PC-9 (cell line): ENCODE data around the gene GABPB1. TPM values are rescaled to one million over a fixed set of nuclear protein-coding genes. Genes with fewer than 3 reads are reported as not detected.
"Not testable (repeated sequence)": the region's sequence is repeated elsewhere in the genome, so short reads cannot be mapped to it uniquely, and the experiment has no call there.

Experiments
- Bru-seq: library from RNA; stranded (reverse); fragments of 400-500 nt; gene quantifications from one replicate; lab custom pipeline; 2021; lab: Mats Ljungman, UMichigan
- BruChase-seq, 2 experiments: library from RNA; stranded (reverse); fragments of 400-500 nt; gene quantifications; one replicate each; lab custom pipeline; 2021; lab: Mats Ljungman, UMichigan
- BruUV-seq: library from RNA; stranded (reverse); fragments of 400-500 nt; replicated peaks from 2 replicates; lab custom pipeline; 2021; lab: Mats Ljungman, UMichigan
- CTCF ChIA-PET: fragments of 300-600 bp; sonication (Branson Sonifier 250); formaldehyde crosslinking; loops from one replicate; lab custom pipeline; 2022; ENCODE audit warnings: antibody characterized with exemption; lab: Charles Lee
- POLR2A ChIA-PET: fragments of 300-600 bp; sonication (Branson Sonifier 250); formaldehyde crosslinking; loops from one replicate; lab custom pipeline; 2022; ENCODE audit warnings: antibody characterized with exemption; ENCODE audit not compliant: unreplicated experiment; lab: Charles Lee
- DNase-seq, 2 experiments: peaks; one replicate each; pipeline versions ENCODE4 v3.0.0 to v3.0.0-alpha.2; 2015 to 2022; ENCODE audit warnings: mixed read lengths in 1 of 2
- H2AFZ ChIP-seq: fragments of 200-600 bp; sonication (generic); 2 replicates; pipeline ENCODE4 v1.8.1; 2017; ENCODE audit warnings: antibody characterized with exemption
- H3F3A ChIP-seq: fragments of 200-600 bp; sonication (generic); 2 replicates; pipeline ENCODE4 v1.8.1; 2017; ENCODE audit warnings: antibody characterized with exemption, mild to moderate bottlenecking, low read depth; ENCODE audit not compliant: insufficient read depth
- H3K27ac ChIP-seq: fragments of 200-600 bp; sonication (generic); 2 replicates; pipeline ENCODE4 v1.6.1; 2016; ENCODE audit warnings: mixed run types
- H3K27me3 ChIP-seq: fragments of 200-600 bp; sonication (generic); 2 replicates; pipeline ENCODE4 v1.6.1; 2016; ENCODE audit warnings: low read depth, mixed run types; ENCODE audit not compliant: insufficient read depth
- H3K36me3 ChIP-seq: fragments of 200-600 bp; sonication (generic); 2 replicates; pipeline ENCODE4 v1.6.1; 2016; ENCODE audit warnings: low read depth, mixed run types
- H3K4me1 ChIP-seq: fragments of 200-600 bp; sonication (generic); replicated peaks from 2 replicates; pipeline ENCODE4 v1.6.1; 2016; ENCODE audit warnings: mixed run types; ENCODE audit not compliant: insufficient read depth
- H3K4me2 ChIP-seq: fragments of 200-600 bp; sonication (generic); 2 replicates; pipeline ENCODE4 v1.6.1; 2017; ENCODE audit warnings: mixed run types
- H3K4me3 ChIP-seq: fragments of 200-600 bp; sonication (generic); 2 replicates; pipeline ENCODE4 v1.6.1; 2016; ENCODE audit warnings: mixed run types
- H3K79me2 ChIP-seq: fragments of 200-600 bp; sonication (generic); 2 replicates; pipeline ENCODE4 v1.6.1; 2017; ENCODE audit warnings: low read depth, mixed run types
- H3K9me2 ChIP-seq: fragments of 200-600 bp; sonication (generic); 2 replicates; pipeline ENCODE4 v1.8.1; 2017; ENCODE audit warnings: mild to moderate bottlenecking; ENCODE audit not compliant: insufficient read depth
- H3K9me3 ChIP-seq: fragments of 200-600 bp; sonication (generic); 2 replicates; pipeline ENCODE4 v1.8.1; 2016; ENCODE audit warnings: low read depth; ENCODE audit not compliant: insufficient read depth
- H4K20me1 ChIP-seq: fragments of 200-600 bp; sonication (generic); 2 replicates; pipeline ENCODE4 v1.8.1; 2017; ENCODE audit not compliant: insufficient read depth
- EZH2 ChIP-seq: fragments of 200-600 bp; sonication (generic); IDR thresholded peaks from 2 replicates; pipeline ENCODE4 v1.8.0; 2017; ENCODE audit warnings: antibody characterized with exemption, low read depth
- intact Hi-C: fragments of 100-400 bp; cut with micrococcal nuclease; formaldehyde crosslinking; loops from one replicate; pipeline ENCODE4 v1.10.0; 2022; ENCODE audit not compliant: unreplicated experiment
- long read RNA-seq: library from polyadenylated mRNA; stranded (forward); transcript quantifications from one replicate; pipeline ENCODE4 v2.0.0, GENCODE V29; 2022
- total RNA-seq: library from RNA; stranded (reverse); gene quantifications from 2 replicates; pipeline ENCODE4 v1.2.3, GENCODE V29; 2021
- TF ChIP-seq, protein P1 (sequence below): fragments of 200-600 bp; sonication (generic); conservative IDR thresholded peaks from 2 replicates; pipeline ENCODE4 v1.6.1; 2017; ENCODE audit warnings: mixed run types, antibody characterized with exemption, mild to moderate bottlenecking, moderate library complexity

GABPB1 gene
- total RNA-seq = 21.7 and 22.0 TPM in 2 replicates
- Bru-seq, nascent RNA = percentile 79 among the genes with signal in this experiment
- percentile 64 among the genes with signal in this experiment for BruChase-seq, experiment 1, labeled RNA remaining after a 2-hour chase
- percentile 68 among the genes with signal in this experiment for BruChase-seq, experiment 2, labeled RNA remaining after a 6-hour chase
- long read RNA-seq, full-length matches to known transcripts = 25 of 35 reads
- long read RNA-seq, partial matches to known transcripts = 1 of 35 reads
- long read RNA-seq, other reads (novel, unspliced or antisense) = 9 of 35 reads

DNA sequence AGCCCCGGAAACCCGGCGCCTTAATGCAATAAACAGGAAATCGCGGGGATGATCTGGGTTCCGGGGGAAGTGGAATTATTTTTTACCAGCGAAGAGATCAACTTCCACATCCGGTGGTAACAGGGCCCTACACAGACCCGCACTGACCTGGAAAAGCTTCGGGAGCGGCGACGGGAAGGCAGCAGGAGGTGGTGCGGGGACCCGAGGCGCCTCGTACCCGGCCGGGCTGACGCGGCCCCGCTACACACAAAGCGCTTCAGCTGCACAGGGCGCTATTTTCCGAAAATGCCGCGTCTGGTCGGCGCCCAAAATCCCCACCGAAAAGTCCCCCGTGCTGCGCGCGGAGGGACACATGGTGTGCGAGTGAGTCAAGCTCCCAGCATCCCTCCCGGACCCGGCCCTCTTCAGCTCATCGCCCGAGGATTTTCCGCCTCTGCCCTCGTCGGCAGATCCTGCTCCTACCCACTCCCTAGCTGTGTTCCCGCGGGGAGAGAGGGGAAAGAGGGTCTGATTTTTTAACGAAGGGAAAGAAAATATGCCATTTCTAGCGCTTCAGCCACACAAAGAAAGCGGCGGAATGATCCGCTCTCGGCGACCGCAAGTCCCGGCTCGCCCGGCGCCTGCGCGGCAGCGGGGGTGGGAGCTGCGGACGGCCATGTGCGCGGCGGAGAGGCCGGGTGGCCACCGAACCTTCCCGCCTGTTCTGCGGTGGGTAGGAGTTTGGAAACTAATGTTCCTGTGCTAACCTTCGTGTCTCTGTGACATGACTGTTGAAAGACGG, at the start of gene GABPB1:
GABPB1 (minus strand) TSS at position 361 of the 781 bp plus-strand sequence. CDS start 45,400 bp downstream, outside the sequence.
- Histone ChIP-seq H3K9me2 (no peaks in the 10 kb centered on the region), H3K27me3 (no peaks in the 10 kb centered on the region), H3K4me1 (peaks cover 30% of the 10 kb centered on the region), H4K20me1 (no peaks in the 10 kb centered on the region), H3F3A (peaks cover 7% of the 10 kb centered on the region; the same call in 1 of the 2 replicates), H3K9me3 (no peaks in the 10 kb centered on the region), H3K36me3 (peaks cover 16% of the 10 kb centered on the region), H3K4me3 (peak within 1 kb of the TSS; percentile 76), H3K27ac (peak within 1 kb of the TSS; percentile 96), H2AFZ (peak within 1 kb of the TSS; percentile 76), H3K4me2 (peak within 1 kb of the TSS; percentile 100), H3K79me2 (peaks cover 72% of the 10 kb centered on the region)
- no TSS peak for BruUV-seq
- DNase-seq = peak; percentile 54 to 85
- intact Hi-C loops = loop anchor here (1.0 to 5.0 kb wide), 3 partner anchors 36 to 552 kb away; partner anchors contain the start of genes AP4E1 and USP8
- TF ChIP-seq, protein P1, sequence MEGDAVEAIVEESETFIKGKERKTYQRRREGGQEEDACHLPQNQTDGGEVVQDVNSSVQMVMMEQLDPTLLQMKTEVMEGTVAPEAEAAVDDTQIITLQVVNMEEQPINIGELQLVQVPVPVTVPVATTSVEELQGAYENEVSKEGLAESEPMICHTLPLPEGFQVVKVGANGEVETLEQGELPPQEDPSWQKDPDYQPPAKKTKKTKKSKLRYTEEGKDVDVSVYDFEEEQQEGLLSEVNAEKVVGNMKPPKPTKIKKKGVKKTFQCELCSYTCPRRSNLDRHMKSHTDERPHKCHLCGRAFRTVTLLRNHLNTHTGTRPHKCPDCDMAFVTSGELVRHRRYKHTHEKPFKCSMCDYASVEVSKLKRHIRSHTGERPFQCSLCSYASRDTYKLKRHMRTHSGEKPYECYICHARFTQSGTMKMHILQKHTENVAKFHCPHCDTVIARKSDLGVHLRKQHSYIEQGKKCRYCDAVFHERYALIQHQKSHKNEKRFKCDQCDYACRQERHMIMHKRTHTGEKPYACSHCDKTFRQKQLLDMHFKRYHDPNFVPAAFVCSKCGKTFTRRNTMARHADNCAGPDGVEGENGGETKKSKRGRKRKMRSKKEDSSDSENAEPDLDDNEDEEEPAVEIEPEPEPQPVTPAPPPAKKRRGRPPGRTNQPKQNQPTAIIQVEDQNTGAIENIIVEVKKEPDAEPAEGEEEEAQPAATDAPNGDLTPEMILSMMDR = no peak
- TF ChIP-seq EZH2 = no peak
- ChIA-PET POLR2A (interaction anchor here (0.7 to 2.0 kb wide), 4 partner anchors 15 to 70 kb away, joined by 5 to 34 read pairs (median 10); partner anchors contain the start of gene USP8), CTCF (interaction anchor here (0.7 kb wide), 1 partner anchor 1522 kb away, joined by 3 read pairs; no protein-coding TSS in a partner anchor)

DNA sequence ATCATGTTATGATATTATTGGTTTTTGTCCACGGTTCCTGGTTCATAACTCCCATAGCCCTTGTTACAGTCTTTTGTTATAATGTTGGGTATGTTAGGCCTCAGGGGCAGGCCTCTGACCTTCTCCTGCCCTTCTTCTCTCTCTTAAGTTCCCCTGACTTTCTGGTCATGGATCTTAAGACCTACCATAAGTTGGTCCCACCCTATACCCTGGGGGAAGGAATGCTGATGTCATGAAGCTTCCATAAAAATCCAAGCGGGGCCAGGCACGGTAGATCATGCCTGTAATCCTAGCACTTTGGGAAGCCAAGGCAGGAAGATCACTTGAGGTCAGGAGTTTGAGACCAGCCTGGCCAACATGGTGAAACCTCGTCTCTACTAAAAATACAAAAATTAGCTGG, 36.6 kb upstream of the GABPB1 start:
- H3K9me2 ChIP-seq, H3K4me3 ChIP-seq, H3K79me2 ChIP-seq, H3K9me3 ChIP-seq, H3K27me3 ChIP-seq, H4K20me1 ChIP-seq, BruUV-seq, H3K36me3 ChIP-seq: not testable (repeated sequence)
- intact Hi-C loops = loop anchor here (1.0 to 2.0 kb wide), 2 partner anchors 33 to 37 kb away; partner anchors contain the start of genes GABPB1 and USP8
- H3K4me1 ChIP-seq = peaks cover 19% of the 10 kb centered on the region
- peak in 1 of 2 experiments; percentile 17 for DNase-seq
- H3K4me2 ChIP-seq = peak overlapping the region; percentile 61
- peaks cover 16% of the 10 kb centered on the region for H3F3A ChIP-seq
- CTCF ChIA-PET = interaction anchor here (1.2 kb wide), 1 partner anchor 33 kb away, joined by 11 read pairs; the partner anchor contains the start of gene USP8
- peak overlapping the region; percentile 69 for H3K27ac ChIP-seq
- peak overlapping the region; percentile 59 for H2AFZ ChIP-seq
- POLR2A ChIA-PET = interaction anchor here (0.6 to 1.3 kb wide), 2 partner anchors 37 to 281 kb away, joined by 4 to 15 read pairs; partner anchors contain the start of gene GABPB1

DNA sequence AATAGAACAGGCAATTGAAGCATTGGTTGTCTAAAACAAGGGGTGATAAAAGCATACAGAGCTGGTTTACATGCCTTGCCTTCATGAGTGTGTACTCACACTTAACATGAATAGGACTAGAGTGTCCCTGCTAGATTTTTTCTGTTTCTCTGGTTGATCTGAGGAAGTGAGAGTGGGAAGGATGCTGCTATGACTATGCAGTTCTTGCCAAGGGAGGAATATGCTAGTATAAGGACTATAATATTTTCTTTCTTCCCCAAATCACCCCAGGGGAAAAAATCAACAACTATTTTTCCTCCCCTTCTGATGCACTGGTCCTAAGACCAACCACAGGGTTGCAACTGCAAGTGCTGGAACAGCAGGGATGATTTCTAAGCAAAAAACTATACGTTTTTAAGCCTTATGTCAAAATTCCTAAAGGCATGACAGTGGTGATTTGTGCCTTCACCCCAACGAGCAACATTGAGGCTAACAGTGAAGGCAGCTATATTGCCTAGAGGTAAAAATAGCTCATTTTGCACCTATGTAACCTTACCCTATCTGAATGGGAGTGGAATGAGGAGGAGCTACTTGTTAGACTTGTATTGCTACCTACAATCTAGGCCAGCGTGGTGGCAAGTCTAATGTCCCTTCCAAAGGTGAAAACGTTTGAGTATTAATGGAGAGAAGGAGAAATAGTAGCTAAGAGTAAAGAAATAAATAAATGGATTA, 35.7 kb upstream of the GABPB1 start:
- Histone ChIP-seq H3K27me3 (no peaks in the 10 kb centered on the region), H3K79me2 (no peaks in the 10 kb centered on the region), H3K4me2 (peak overlapping the region; percentile 61), H3K9me2 (no peaks in the 10 kb centered on the region), H3K27ac (peak overlapping the region; percentile 69), H4K20me1 (no peaks in the 10 kb centered on the region), H2AFZ (peak overlapping the region; percentile 19; the same call in 1 of the 2 replicates), H3K9me3 (no peaks in the 10 kb centered on the region), H3K36me3 (no peaks in the 10 kb centered on the region), H3F3A (peaks cover 16% of the 10 kb centered on the region), H3K4me3 (no peak overlapping the region), H3K4me1 (peaks cover 19% of the 10 kb centered on the region)
- CTCF ChIA-PET = interaction anchor here (1.2 kb wide), 1 partner anchor 34 kb away, joined by 11 read pairs; the partner anchor contains the start of gene USP8
- peak; percentile 37 to 67 for DNase-seq
- intact Hi-C loops = loop anchor here (1.0 to 2.0 kb wide), 2 partner anchors 34 to 36 kb away; partner anchors contain the start of genes GABPB1 and USP8
- TF ChIP-seq, protein P1 = no peak
- TF ChIP-seq EZH2 = no peak
- no TSS peak for BruUV-seq
- POLR2A ChIA-PET = interaction anchor here (0.6 to 1.3 kb wide), 6 partner anchors 10 to 36 kb away, joined by 3 to 15 read pairs (median 7); partner anchors contain the start of genes GABPB1 and USP8

DNA sequence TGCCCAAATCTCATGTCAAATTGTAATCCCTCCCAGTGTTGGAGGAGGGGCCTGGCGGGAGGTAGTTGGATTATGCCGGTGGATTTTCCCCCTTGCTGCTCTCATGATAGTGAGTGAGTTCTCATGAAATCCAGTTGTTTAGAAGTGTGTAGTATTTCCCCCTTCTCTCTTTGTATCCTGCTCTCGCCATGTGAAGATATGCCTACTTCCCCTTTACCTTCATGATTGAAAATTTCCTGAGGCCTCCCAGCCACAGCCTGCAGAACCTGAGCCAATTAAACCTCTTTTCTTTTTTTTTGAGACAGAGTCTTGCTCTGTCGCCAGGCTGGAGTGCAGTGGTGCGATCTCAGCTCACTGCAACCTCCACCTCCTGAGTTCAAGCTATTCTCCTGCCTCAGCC, 27.4 kb upstream of the GABPB1 start:
- CTCF ChIA-PET, H3F3A ChIP-seq, H3K36me3 ChIP-seq, DNase-seq, H3K9me2 ChIP-seq, H3K27me3 ChIP-seq, POLR2A ChIA-PET, H3K79me2 ChIP-seq, H3K4me1 ChIP-seq, intact Hi-C loops, H3K9me3 ChIP-seq, H2AFZ ChIP-seq, H3K4me3 ChIP-seq, H3K27ac ChIP-seq, H3K4me2 ChIP-seq, H4K20me1 ChIP-seq, BruUV-seq: not testable (repeated sequence)
